ENCODE data around the gene GABARAPL1.
"Not testable (repeated sequence)": the region's sequence is repeated elsewhere in the genome, so short reads cannot be mapped to it uniquely, and the experiment has no call there.

GABARAPL1 gene

DNA sequence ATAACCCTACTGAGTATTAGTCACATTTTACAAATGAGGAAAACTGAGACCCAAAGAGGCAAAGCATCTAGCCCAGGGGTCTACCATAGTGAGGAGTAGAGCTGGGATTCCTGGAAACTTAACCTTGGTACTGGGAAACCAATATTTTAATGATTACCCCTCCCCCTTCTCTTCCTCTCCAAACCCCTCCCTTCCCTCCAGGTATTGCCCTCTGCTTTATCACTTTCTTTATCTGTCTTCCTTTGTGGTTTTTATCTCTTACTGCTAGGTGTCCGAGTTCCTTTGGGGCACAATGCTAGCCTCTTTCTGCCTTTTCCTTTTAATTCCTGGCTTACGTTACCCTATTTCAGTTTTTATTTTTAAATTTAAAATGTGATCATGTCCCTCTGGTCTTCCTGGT is 2.8 kb downstream of the GABARAPL1 start:
- H3K4me2 ChIP-seq (ENCODE audit: low read depth, low read length, poor library complexity, severe bottlenecking), result peak overlapping the region; percentile 71
- TF ChIP-seq EZH2phosphoT487 (IDR thresholded peaks at IDR 0.05; ENCODE audit: borderline replicate concordance), result no peak
- TF ChIP-seq, protein P1, sequence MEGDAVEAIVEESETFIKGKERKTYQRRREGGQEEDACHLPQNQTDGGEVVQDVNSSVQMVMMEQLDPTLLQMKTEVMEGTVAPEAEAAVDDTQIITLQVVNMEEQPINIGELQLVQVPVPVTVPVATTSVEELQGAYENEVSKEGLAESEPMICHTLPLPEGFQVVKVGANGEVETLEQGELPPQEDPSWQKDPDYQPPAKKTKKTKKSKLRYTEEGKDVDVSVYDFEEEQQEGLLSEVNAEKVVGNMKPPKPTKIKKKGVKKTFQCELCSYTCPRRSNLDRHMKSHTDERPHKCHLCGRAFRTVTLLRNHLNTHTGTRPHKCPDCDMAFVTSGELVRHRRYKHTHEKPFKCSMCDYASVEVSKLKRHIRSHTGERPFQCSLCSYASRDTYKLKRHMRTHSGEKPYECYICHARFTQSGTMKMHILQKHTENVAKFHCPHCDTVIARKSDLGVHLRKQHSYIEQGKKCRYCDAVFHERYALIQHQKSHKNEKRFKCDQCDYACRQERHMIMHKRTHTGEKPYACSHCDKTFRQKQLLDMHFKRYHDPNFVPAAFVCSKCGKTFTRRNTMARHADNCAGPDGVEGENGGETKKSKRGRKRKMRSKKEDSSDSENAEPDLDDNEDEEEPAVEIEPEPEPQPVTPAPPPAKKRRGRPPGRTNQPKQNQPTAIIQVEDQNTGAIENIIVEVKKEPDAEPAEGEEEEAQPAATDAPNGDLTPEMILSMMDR (conservative IDR thresholded peaks at IDR 0.05; ENCODE audit: low read length), result no peak

DNA sequence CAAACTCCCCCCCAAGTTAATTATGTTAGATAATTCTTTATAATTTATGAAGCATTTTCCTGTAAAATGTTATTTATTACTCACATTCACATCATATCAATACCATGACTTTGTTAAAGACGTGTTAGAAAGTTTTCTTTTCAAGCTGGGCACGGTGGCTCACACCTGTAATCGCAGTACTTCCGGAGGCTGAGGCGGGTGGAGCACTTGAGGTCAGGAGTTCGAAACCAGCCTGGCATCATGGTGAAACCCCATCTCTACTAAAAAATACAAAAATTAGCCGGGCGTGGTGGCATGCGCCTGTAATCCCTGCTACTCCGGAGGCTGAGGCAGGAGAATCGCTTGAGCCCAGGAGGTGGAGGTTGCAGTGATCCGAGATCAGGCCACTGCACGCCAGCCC is 3.3 kb downstream of the GABARAPL1 start:
- H3K79me2 ChIP-seq (ENCODE audit: insufficient read depth, low read length), result peaks cover 23% of the 10 kb centered on the region
- H3K4me3 ChIP-seq (ENCODE audit: low read length, poor library complexity, severe bottlenecking), result peak overlapping the region; percentile 76
- not testable (repeated sequence) for H4K20me1 ChIP-seq (ENCODE audit: insufficient read depth, low read length, poor library complexity, severe bottlenecking); H3F3A ChIP-seq (ENCODE audit: low read depth); H3K36me3 ChIP-seq (ENCODE audit: insufficient read depth, low read length); H3K9me3 ChIP-seq (ENCODE audit: insufficient read depth, low read depth, low read length); H2AFZ ChIP-seq (ENCODE audit: low read length); H3K9me2 ChIP-seq (replicated peaks; ENCODE audit: low read depth, low read length); H3K27me3 ChIP-seq (ENCODE audit: insufficient read depth, low read length, poor library complexity, severe bottlenecking)
- H3K9ac ChIP-seq (ENCODE audit: low read depth, low read length, poor library complexity, severe bottlenecking), result peak overlapping the region; percentile 64
- H3K4me1 ChIP-seq (ENCODE audit: insufficient read depth, low read length, poor library complexity, severe bottlenecking), result peaks cover 15% of the 10 kb centered on the region
- peak overlapping the region; percentile 71 for H3K4me2 ChIP-seq (ENCODE audit: low read depth, low read length, poor library complexity, severe bottlenecking)

More for the DNA sequence above, 2.8 kb downstream of the GABARAPL1 start:
- no peaks in the 10 kb centered on the region for H3K27me3 ChIP-seq (ENCODE audit: insufficient read depth, low read length, poor library complexity, severe bottlenecking)
- H3K79me2 ChIP-seq (ENCODE audit: insufficient read depth, low read length), result peaks cover 23% of the 10 kb centered on the region
- no peaks in the 10 kb centered on the region for H3K9me3 ChIP-seq (ENCODE audit: insufficient read depth, low read depth, low read length)
- H3K9me2 ChIP-seq (replicated peaks; ENCODE audit: low read depth, low read length), result no peaks in the 10 kb centered on the region
- no peak overlapping the region for H2AFZ ChIP-seq (ENCODE audit: low read length)
- no peaks in the 10 kb centered on the region for H3F3A ChIP-seq (ENCODE audit: low read depth)
- peaks cover 15% of the 10 kb centered on the region for H3K4me1 ChIP-seq (ENCODE audit: insufficient read depth, low read length, poor library complexity, severe bottlenecking)
- no peaks in the 10 kb centered on the region for H4K20me1 ChIP-seq (ENCODE audit: insufficient read depth, low read length, poor library complexity, severe bottlenecking)
- peak overlapping the region; percentile 64 for H3K9ac ChIP-seq (ENCODE audit: low read depth, low read length, poor library complexity, severe bottlenecking)
- peak overlapping the region; percentile 76 for H3K4me3 ChIP-seq (ENCODE audit: low read length, poor library complexity, severe bottlenecking)
- peaks cover 5% of the 10 kb centered on the region; the same call in 1 of the 2 replicates for H3K36me3 ChIP-seq (ENCODE audit: insufficient read depth, low read length)

DNA sequence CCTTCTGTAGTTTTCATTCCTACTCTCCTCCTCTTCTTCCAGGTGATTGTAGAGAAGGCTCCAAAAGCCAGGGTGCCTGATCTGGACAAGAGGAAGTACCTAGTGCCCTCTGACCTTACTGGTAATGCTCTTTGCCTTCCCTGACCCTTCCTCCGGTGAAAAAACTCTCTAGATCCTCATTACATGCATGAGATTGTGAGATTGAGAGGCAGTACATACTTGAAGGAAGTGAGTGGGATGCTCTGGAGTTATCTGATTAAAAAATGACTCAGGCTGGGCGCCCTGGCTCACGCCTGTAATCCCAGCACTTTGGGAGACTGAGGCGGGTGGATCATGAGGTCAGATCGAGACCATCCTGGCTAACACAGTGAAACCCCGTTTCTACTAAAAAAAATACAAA is 5.3 kb downstream of the GABARAPL1 start:
- Histone ChIP-seq H3F3A (ENCODE audit: low read depth) (no peaks in the 10 kb centered on the region), H3K27me3 (ENCODE audit: insufficient read depth, low read length, poor library complexity, severe bottlenecking) (no peaks in the 10 kb centered on the region), H4K20me1 (ENCODE audit: insufficient read depth, low read length, poor library complexity, severe bottlenecking) (no peaks in the 10 kb centered on the region), H3K9me2 (replicated peaks; ENCODE audit: low read depth, low read length) (no peaks in the 10 kb centered on the region), H3K36me3 (ENCODE audit: insufficient read depth, low read length) (peaks cover 23% of the 10 kb centered on the region; the same call in 1 of the 2 replicates), H3K4me1 (ENCODE audit: insufficient read depth, low read length, poor library complexity, severe bottlenecking) (peaks cover 12% of the 10 kb centered on the region), H3K79me2 (ENCODE audit: insufficient read depth, low read length) (peaks cover 23% of the 10 kb centered on the region), H3K9ac (ENCODE audit: low read depth, low read length, poor library complexity, severe bottlenecking) (no peak overlapping the region), H2AFZ (ENCODE audit: low read length) (no peak overlapping the region), H3K4me3 (ENCODE audit: low read length, poor library complexity, severe bottlenecking) (no peak overlapping the region), H3K9me3 (ENCODE audit: insufficient read depth, low read depth, low read length) (no peaks in the 10 kb centered on the region), H3K4me2 (ENCODE audit: low read depth, low read length, poor library complexity, severe bottlenecking) (no peak overlapping the region)
- TF ChIP-seq, protein P1 (conservative IDR thresholded peaks at IDR 0.05; ENCODE audit: low read length), result no peak
- TF ChIP-seq EZH2phosphoT487 (IDR thresholded peaks at IDR 0.05; ENCODE audit: borderline replicate concordance), result no peak

DNA sequence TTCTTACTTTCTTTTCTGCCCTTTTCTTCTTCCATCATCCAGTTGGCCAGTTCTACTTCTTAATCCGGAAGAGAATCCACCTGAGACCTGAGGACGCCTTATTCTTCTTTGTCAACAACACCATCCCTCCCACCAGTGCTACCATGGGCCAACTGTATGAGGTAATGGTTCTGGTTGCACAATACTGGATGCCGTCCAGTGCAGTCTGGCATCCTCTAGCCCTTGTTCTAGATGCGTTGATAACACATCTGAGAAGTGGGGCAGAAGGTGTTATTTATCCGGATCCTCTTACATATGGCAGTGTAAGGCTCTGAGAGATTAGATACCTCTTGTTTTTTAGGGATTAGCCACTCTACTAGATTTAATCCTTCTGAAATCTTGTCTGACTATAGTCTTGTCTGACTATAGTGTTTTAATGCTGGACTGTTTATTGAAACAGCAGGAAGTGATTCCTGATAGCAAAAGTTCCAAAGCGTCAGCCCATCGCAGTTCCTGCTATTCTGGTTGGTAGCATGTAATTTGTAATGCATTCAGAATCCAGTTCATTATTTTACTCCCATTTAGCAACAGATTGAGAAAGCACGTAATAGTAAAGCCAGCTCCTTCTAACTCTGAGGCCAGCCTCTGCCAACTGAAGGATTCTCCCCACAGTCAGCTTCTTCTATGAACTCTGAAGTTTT is 7.9 kb downstream of the GABARAPL1 start:
- TF ChIP-seq, protein P1 (conservative IDR thresholded peaks at IDR 0.05; ENCODE audit: low read length), result no peak
- no peak for TF ChIP-seq EZH2phosphoT487 (IDR thresholded peaks at IDR 0.05; ENCODE audit: borderline replicate concordance)
- H3K36me3 ChIP-seq (ENCODE audit: insufficient read depth, low read length), result peaks cover 23% of the 10 kb centered on the region; the same call in 1 of the 2 replicates
- peaks cover 1% of the 10 kb centered on the region for H3K4me1 ChIP-seq (ENCODE audit: insufficient read depth, low read length, poor library complexity, severe bottlenecking)
- no peaks in the 10 kb centered on the region for H3F3A ChIP-seq (ENCODE audit: low read depth)
- no peaks in the 10 kb centered on the region for H3K27me3 ChIP-seq (ENCODE audit: insufficient read depth, low read length, poor library complexity, severe bottlenecking)
- H3K79me2 ChIP-seq (ENCODE audit: insufficient read depth, low read length), result peaks cover 10% of the 10 kb centered on the region
- no peak overlapping the region for H3K9ac ChIP-seq (ENCODE audit: low read depth, low read length, poor library complexity, severe bottlenecking)
- no peak overlapping the region for H3K4me2 ChIP-seq (ENCODE audit: low read depth, low read length, poor library complexity, severe bottlenecking)
- no peaks in the 10 kb centered on the region for H3K9me2 ChIP-seq (replicated peaks; ENCODE audit: low read depth, low read length)
- no peak overlapping the region for H3K4me3 ChIP-seq (ENCODE audit: low read length, poor library complexity, severe bottlenecking)
- no peaks in the 10 kb centered on the region for H4K20me1 ChIP-seq (ENCODE audit: insufficient read depth, low read length, poor library complexity, severe bottlenecking)
- H2AFZ ChIP-seq (ENCODE audit: low read length), result no peak overlapping the region
- H3K9me3 ChIP-seq (ENCODE audit: insufficient read depth, low read depth, low read length), result no peaks in the 10 kb centered on the region

Data from Loucy (cell line).